Smooth muscle cell of the brain vasculature (primary cell): ENCODE results near the gene KIRREL2.
A peak's percentile ranks its signal among the peaks of the same experiment; 100 is the strongest.
"Not testable (repeated sequence)": the region's sequence is repeated elsewhere in the genome, so short reads cannot be mapped to it uniquely, and the experiment has no call there.

Experiments
- DNase-seq: peaks from one replicate; pipeline ENCODE4 v3.0.0-alpha.2; 2012; ENCODE audit warnings: low read depth, low spot score

KIRREL2 gene

DNA sequence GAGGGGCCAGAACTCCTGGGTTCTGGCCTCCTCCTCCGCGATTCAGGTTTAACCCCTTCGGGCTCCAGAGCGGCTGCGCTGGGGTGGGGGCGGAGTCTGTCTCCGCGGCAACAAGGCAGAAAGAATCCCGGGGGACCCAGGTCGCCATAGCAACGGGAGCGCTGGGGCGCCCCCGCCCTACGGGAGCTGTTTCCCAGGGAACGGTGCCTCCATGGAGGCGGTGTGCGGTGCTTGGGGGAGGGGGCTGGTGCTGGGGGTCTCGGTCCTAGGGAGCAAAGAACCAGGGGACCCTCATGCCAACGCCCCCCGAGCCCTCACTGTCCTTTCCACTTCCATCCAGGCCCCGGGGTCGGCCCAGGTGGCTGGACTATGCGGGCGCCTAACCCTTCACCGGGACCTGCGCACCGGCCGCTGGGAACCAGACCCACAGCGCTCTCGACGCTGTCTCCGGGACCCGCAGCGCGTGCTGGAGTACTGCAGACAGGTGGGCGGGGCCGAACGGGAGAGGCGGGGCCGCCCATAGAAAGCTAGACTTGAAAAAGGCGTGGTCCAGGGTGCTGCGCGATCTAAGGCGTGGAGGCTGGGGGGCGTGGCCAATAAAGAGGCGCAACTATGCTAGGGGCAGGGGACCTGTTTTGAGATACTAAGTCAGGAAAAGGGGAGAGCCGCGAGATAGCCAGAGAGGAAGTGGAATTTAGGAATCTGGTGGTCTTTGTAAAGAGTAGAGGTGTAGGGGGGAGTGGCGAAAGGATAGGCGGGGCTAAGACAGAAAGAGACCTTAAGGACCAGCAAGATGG lies 12.8 kb downstream of the KIRREL2 start:
- DNase-seq = no peak

DNA sequence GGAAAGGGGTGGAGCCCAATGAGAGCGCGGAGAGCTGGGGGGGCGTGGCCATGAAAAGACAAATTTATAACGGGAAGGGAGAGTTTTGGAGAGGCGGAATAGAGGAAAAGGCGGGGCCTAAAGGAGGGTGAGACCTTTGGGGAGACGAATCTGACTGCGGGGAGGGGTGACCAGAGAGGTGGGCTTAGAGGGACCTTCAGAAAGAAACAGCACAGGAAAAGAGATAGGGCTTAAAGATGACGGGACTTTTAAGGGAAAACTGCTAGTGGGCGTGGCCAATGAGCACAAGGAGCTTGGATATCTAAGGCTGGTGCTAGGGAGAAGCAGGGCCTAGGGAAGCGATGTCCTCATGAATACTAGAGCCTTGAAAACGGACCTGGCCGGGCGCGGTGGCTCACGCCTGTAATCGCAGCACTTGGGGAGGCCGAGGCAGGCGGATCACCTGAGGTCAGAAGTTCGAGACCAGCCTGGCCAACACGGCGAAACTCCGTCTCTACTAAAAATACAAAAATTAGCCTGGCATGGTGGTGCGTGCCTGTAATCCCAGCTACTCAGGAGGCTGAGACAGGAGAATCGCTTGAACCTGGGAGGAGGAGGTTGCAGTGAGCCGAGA lies 13.5 kb downstream of the KIRREL2 start:
- DNase-seq = not testable (repeated sequence)

DNA sequence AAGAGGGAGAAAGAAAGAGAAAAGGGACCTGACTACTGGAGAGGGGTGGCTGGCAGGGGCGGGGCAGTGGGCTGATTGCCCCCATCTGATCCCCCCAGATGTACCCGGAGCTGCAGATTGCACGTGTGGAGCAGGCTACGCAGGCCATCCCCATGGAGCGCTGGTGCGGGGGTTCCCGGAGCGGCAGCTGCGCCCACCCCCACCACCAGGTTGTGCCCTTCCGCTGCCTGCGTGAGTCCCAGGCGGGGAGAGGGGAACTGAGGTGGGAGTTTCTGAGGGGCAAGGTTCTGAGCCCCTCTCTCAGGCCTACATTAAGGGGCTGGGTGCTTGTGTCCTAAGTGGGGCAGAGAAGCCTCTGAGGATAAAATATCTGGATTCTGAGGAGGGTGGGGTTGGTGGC lies 14.1 kb downstream of the KIRREL2 start:
- no peak for DNase-seq

DNA sequence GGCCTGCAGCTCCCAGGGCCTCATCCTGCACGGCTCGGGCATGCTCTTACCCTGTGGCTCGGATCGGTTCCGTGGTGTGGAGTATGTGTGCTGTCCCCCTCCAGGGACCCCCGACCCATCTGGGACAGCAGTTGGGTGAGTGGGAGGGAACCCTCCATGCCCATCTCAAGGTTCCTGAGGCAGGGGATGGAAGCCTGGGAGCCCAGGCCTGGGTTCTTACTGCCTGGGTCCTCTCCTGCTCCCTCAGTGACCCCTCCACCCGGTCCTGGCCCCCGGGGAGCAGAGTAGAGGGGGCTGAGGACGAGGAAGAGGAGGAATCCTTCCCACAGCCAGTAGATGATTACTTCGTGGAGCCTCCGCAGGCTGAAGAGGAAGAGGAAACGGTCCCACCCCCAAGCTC lies 14.9 kb downstream of the KIRREL2 start:
- no peak for DNase-seq

DNA sequence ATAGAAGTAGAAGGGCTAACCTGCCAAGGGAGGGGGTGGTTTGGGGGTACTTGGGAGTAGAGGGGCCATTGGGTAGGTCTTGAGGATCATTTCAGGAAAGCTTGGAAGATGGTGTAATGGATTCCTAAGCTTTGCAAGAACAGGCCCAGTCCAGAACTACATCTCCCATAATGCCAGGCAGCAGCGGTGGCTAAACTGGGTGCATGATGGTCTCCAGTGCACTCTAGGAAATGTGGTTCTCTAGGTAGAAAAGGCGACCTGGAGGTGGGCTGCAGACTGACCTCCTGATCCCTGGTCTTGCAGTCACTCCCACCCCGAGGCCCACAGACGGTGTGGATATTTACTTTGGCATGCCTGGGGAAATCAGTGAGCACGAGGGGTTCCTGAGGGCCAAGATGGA lies 15.5 kb downstream of the KIRREL2 start:
- DNase-seq = no peak

DNA sequence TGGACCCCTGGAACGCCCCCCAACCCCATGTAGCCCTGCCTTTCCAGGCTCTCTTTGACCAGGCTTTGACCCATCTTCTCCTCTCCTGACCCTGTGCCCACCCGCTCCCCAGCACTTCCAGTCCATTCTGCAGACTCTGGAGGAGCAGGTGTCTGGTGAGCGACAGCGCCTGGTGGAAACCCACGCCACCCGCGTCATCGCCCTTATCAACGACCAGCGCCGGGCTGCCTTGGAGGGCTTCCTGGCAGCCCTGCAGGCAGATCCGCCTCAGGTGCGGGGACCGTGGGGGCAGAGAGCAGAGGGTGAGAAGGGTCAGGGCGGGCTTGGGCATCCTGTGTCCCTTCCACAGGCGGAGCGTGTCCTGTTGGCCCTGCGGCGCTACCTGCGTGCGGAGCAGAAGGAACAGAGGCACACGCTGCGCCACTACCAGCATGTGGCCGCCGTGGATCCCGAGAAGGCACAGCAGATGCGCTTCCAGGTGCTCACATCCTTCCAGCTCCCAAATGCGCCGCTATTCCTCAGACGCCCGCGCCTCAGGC lies 17.8 kb downstream of the KIRREL2 start:
- DNase-seq = no peak

DNA sequence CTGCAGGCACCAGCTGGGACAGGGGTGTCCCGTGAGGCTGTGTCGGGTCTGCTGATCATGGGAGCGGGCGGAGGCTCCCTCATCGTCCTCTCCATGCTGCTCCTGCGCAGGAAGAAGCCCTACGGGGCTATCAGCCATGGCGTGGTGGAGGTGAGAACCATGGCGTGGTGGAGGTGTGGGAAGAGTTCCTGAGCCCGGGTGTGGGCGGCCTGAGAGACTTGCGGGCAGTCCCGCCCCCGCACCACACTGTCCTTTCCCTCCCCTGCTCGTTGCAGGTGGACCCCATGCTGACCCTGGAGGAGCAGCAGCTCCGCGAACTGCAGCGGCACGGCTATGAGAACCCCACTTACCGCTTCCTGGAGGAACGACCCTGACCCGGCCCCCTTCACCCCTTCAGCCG lies 22.4 kb downstream of the KIRREL2 start:
- DNase-seq = no peak

DNA sequence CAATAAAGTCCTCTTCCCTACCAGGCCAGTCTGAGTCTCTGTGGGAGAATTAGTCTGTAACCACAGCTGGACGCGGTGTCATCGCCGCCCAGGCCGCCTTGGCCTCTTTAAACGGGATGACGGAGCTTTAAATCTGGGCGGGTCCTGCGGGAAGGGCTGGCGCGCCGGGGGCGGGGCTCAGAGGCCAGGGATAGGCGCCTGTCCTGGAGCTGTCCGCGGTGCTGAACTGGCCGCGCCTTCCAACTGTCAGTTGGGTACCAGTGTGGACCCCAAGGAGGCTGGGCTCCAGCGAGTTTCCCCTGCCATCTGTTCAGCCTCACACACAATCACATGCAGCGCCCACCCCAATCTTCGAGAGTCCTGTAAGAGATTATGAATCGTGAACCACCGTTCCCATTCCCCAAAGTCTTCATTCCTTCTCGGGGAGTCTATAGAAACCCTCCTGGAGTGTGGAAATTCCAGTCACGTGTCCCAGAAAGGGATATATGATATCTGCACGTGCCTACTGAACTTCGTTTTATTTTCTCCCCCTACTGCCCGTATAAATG lies 23.1 kb downstream of the KIRREL2 start:
- peak; percentile 55 for DNase-seq

DNA sequence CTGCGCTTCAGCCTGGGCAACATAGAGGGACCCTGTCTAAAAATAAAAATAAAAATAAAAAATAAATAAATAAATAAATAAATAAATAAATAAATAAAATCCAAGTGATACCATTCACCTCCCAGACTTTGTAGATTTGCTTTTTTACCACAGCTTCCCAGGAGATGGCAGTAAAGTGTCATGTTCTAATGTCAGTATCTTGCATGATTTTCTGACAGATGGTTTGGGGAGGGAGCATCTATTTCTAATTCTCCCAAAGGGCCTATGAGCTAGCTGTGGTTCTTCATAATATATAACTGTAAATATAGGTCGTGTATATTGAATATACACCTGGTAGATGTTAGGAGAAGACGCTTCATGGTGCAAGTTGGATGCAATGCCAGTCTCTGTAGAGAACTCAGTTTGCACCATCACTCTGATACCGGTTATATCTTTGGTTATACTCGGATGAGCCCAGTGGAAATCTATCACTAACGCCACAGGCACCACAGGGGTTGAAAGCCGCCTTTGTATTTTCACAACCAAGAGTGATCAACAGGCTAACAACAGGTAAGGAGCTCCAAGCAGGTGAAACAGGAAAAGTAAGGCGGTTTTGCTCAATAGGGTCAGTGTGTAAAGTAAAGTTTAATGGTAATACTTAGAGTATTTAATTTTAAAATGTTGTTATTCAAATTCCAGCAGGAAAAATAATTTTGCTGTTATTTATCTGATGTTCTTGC lies 25.6 kb downstream of the KIRREL2 start:
- DNase-seq = peak; percentile 37

DNA sequence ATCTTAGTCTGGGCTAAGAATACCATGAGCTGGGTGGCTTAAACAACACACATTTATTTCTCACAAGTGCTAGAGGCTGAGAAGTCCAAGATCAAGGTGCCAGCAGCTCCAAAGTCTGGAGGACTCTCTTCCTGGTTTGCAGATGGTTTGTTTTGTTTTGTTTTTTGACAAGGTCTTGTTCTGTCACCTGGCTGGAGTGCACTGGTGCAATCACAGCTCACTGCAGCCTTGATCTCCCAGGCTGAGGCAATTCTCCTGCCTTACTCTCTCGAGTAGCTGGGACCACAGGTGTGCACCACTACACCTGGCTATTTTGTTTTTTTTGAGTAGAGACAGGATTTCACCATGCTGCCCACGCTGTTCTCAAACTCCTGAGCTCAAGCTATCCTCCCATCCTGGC lies 27.2 kb downstream of the KIRREL2 start:
- no peak for DNase-seq

DNA sequence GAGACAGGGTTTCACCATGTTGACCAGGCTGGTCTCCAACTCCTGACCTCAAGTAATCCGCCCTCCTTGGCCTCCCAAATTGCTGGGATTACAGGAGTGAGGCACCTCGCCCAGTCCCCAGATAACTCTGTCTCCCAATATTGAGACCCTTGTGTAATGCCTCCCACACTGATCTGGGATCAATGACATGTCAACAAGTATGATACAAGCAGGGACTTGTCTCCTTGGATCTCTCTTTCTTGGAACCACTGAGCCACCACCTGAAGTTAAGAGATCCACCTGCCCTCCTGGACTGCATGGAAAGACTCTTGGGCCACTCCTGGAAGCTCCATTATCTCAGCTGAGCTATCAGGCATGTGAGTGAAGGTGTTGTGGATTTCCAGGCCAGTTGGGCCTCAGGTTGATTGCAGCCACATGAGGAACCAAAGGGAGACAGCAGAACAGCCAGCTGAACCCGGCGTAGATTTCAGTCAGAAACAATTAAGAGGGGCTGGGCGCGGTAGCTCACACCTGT lies 28.6 kb downstream of the KIRREL2 start:
- DNase-seq = no peak

DNA sequence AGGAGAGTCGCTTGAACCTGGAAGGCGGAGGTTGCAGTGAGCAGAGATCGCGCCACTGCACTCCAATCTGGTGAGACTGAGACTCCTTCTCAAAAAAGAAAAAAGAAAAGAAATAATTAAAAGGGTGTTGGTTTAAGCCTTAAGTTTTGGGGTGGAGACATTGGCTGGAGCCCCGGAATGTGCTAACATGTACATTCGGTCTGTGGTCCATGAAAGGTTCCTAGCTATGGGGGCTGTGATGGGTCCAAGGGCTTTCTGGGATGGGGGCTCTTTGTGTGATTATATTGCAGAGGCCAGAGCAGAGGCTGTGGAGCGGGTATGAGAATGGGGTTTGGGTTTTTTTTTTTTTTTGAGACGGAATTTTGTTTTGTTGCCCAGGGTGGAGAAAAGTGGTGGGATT lies 29.2 kb downstream of the KIRREL2 start:
- DNase-seq = no peak

DNA sequence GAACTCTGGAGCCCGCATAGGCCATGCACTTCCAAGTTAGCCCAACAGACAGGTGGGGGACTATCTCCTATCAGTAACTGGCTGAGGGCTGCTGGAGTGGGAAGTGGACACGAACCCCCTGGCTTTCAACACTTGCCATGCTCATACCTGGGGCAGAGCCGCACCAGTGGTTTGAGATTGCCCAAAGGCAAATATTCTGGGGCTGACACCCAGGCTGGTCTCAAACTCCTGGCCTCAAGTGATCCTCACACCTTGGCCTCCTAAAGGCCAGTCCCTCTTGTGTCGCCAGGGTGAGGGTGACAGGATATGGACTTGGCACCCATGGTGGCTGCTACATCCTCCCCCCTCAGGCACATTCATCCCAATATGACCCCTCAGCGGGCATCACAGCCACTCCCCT lies 30.5 kb downstream of the KIRREL2 start:
- DNase-seq = no peak

DNA sequence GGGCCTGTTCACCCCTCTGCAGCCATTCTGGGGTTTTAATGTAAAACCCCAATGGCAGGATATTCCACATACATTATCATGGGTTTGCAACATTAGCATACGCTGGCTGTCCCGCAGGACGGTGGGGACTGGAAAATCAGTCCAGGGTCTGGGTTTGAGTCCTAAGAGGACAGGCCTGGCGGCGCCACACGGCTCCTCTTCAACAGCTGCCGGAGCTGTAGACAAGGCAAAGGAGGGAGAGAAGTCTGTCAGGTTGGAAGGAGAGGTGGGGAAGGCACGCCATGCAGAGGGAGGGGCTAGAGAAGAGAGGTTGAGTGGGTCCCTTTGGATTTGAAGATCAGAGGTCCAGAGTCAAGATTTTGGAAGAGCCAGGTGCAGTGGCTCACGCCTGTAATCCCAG lies 31.7 kb downstream of the KIRREL2 start:
- DNase-seq = no peak

DNA sequence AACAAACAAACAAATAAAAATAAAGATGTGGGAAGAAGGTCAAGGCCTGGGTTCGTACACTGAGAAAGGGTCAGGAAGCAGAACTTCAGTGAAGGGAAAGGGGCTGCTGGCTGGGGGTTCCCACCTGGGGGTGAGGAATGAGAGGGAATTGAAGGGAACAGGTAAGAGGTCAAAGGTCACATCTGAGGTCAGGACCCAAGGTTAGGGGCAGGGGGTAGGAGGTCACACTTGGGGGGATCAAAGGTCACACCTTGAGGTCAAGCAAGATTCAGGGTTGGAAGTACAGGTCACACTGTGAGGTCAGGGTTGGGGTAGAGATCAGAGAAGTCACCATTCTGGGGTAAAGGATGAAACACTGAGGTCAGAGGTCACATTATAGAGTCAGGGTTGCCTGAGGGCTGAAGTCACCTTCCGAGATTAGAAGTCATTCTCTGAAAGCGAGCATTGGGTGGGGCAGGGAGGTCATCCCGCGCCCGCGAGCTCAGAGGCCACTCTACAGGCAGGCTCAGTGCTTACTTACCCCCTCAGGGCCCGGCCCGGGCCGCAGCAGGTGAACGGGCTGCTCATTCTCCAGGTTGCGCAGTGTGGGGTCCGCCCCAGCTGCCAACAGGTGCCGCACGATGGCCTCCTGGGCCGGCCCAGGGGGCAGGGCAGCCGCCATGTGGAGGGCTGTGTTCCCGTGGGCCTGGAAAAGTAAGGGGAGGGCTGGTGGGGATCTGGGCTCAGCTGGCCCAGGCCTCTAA lies 32.8 kb downstream of the KIRREL2 start:
- no peak for DNase-seq

DNA sequence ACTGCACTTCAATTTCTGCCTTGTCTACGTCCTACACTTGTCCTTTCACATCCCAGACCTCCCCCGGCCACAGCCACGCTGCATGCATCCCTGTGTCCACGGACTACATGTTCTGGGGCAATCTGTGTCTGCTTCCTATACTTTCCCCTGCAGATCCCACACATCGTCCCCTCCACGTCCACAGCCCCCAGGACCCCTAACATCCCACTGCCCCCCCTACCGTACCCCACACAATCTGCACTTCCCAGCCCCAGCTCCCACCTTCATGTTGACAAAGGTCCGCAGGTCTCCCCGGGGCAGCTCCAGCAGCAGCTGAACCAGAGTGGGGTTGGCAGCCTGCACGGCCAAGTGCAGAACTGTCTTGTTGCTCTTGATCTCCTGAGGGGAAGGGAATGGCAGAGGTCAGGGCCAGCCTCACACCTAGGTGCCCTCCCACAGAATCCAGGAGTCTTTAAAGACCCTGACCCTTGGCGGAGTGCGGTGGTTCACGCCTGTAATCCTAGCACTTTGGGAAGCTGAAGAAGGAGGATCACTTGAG lies 33.5 kb downstream of the KIRREL2 start:
- DNase-seq = no peak

DNA sequence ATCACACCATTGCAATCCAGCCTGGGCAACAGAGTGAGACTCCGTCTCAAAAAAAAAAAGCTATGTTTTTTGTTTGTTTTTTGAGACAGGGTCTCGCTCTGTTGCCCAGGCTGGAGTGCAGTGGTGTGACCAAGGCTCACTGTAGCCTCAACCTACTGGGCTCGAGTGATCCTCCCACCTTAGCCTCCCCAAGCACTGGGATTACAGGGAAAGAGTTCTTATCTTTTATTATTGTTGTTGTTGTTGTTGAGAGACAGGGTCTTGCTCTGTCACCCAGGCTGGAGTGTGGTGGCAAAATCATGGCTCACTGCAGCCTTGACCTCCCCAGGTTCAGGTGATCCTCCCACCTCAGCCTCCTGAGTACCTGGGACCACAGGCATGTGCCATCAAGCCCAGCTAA lies 35.1 kb downstream of the KIRREL2 start:
- DNase-seq = not testable (repeated sequence)

DNA sequence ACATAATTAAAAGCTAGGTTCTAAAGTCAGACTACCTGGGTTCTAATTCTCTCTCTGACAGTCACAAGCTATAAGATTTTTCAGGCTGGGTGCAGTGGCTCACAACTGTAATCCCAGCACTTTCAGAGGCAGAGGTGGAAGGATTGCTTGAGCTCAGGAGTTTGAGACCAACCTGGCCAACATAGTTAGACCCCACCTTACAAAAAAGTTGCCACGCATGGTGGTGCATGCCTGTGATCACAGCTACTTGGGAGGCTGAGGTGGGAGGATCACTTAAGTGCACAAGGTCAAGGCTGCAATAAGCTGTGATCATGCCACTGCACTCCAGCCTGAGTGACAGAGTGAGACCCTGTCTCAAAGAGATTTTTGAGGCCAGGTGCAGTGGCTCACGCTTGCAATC lies 37.6 kb downstream of the KIRREL2 start:
- no peak for DNase-seq

DNA sequence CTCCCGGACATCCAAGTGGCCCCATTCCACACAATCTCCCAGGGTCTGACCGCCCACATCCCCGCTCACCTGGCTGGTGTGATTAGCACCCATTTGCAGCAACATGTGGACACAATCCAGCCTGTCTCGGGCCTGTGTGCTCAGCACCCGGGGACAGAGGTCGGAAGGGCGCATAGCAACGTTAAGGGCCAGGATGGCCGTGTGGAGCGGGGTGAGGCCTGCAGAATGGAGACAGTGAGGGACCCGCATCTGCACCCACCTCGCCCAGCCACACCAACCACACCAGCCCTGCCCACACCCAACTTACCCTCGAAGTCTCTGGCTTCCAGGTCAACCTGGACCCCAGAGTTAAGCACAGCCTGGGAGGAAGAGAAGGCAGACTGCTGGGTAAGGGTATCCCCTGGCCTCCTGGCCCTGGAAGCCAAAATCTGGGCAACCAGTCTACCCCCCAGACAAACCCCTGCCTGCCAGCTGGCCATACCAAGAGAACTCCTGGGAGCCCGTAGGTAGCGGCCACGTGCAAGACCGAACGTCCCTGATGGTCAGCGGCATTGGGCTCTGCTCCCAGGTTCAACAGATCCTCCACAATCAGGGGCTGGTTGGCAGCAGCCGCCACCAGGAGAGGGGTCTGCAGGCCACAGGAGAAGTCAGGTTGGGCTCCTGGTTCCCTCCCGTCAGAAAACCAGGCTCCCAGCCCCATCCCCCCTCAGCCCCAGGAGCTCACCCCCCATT lies 39.4 kb downstream of the KIRREL2 start:
- no peak for DNase-seq

DNA sequence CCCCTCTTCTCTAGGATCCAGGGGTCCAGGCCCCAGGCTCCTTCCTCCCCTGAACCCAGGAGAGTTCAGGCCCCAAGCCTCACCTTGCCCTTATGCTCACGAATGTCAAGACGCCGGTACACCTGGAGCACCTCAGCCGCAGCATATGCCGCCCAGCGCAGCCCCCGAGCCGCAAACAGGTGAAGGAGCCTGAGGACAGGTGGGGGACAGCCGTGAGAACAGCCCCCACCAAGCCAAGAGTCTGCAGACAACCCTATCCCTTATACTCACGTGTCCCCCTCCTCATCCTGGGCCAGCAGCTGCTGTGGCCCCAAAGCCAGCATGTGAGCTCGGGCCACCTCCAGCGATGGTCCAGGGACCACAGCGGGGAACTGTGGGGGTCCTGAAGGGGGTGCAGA lies 39.9 kb downstream of the KIRREL2 start:
- no peak for DNase-seq
